ENCODE results near the gene TRIM25. TPM values are rescaled to one million over a fixed set of nuclear protein-coding genes. Genes with fewer than 3 reads are reported as not detected.
A peak's percentile ranks its signal among the peaks of the same experiment; 100 is the strongest.

TRIM25 gene
- total RNA-seq, 4 donors from 2014 or later = 17.4 to 80.0 (median 35.0) TPM

DNA sequence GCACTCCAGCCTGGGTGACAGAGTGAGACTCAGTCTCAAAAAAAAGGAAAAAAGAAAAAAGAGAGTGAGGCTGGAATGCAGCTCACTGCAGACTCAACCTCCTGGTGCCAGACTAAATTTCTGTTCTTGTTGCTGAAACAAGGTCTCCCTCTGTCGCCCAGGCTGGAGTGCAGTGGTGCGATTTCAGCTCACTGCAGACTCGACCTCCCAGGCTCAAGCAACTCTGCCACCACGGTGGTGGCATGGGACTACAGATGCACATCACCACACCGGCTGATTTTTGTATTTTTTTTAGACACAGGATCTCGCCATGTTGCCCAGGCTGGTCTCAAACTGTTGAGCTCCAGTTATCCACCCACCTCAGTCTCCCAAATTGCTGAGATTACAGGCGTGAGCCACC, 34.6 kb downstream of the TRIM25 start:
- Histone ChIP-seq H3K9me3 (no peaks in the 10 kb centered on the region), H3K4me3 (no peak overlapping the region), H3K27ac (no peak overlapping the region), H3K4me1 (no peaks in the 10 kb centered on the region), H3K36me3 (no peaks in the 10 kb centered on the region), H3K27me3 (no peaks in the 10 kb centered on the region)
- TF ChIP-seq POLR2A (IDR thresholded peaks at IDR 0.05) = no peak
- TF ChIP-seq, protein P1, sequence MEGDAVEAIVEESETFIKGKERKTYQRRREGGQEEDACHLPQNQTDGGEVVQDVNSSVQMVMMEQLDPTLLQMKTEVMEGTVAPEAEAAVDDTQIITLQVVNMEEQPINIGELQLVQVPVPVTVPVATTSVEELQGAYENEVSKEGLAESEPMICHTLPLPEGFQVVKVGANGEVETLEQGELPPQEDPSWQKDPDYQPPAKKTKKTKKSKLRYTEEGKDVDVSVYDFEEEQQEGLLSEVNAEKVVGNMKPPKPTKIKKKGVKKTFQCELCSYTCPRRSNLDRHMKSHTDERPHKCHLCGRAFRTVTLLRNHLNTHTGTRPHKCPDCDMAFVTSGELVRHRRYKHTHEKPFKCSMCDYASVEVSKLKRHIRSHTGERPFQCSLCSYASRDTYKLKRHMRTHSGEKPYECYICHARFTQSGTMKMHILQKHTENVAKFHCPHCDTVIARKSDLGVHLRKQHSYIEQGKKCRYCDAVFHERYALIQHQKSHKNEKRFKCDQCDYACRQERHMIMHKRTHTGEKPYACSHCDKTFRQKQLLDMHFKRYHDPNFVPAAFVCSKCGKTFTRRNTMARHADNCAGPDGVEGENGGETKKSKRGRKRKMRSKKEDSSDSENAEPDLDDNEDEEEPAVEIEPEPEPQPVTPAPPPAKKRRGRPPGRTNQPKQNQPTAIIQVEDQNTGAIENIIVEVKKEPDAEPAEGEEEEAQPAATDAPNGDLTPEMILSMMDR (IDR thresholded peaks at IDR 0.05) = no peak
- intact Hi-C loops (cut with DNase I; ENCODE audit: low total_unique reads) = no loop called here
- DNase-seq = no peak

DNA sequence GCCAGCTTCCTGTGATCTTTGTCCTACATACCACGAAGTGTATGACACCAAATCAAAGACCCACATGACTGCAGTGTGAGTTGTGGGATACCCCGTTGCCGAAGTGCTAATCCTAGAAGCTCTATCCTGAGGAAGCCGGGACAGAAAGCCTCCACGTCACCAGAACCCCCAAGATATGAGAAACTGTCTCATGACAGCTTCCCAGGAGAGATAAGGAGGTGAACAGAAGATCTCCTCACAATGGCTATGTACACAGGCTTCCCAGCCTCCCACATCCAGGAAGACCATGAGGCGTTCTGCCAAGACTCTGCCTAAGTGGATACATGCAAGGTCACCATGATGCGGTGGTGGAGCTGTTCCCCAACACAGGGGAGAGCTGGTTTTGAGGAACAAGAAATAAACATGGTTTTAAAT, 37.1 kb downstream of the TRIM25 start:
- Histone ChIP-seq H3K36me3 (no peaks in the 10 kb centered on the region), H3K27me3 (no peaks in the 10 kb centered on the region), H3K27ac (no peak overlapping the region), H3K4me1 (no peaks in the 10 kb centered on the region), H3K9me3 (no peaks in the 10 kb centered on the region), H3K4me3 (no peak overlapping the region)
- TF ChIP-seq POLR2A (IDR thresholded peaks at IDR 0.05) = no peak
- TF ChIP-seq, protein P1 (IDR thresholded peaks at IDR 0.05) = no peak
- DNase-seq = no peak
- intact Hi-C loops (cut with DNase I; ENCODE audit: low total_unique reads) = no loop called here

DNA sequence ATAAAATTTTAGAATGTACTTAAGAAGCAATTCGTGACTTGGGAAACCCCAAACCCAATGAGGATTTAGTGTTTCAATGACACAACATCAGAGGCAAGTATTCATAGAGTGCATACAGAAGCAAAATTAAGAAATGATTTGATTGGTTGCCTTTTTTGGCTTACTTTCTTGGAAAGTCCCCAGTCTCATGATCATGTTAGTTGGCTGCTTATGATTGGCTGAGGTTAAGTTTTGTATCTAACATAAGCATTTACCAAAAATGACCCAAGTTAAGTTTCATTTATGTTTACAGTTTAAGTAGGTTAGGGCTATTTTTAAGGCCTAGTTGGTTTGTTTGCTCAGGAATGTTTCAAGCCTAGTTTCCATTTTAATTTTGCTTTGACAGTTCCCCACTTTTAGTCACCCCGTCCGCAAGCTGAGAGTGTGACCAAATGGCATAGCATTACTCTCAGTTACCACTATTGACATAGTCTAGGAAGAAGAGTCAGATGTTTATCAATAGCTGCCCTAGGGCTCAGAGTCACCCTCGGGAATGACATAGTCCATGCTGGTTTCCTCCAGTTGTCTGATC, 43.7 kb downstream of the TRIM25 start:
- intact Hi-C loops (cut with DNase I; ENCODE audit: low total_unique reads) = no loop called here
- no peak for DNase-seq
- H3K27me3 ChIP-seq = no peaks in the 10 kb centered on the region
- no peak overlapping the region for H3K4me3 ChIP-seq
- H3K4me1 ChIP-seq = no peaks in the 10 kb centered on the region
- H3K36me3 ChIP-seq = no peaks in the 10 kb centered on the region
- no peak for TF ChIP-seq POLR2A (IDR thresholded peaks at IDR 0.05)
- H3K27ac ChIP-seq = no peak overlapping the region
- no peaks in the 10 kb centered on the region for H3K9me3 ChIP-seq

DNA sequence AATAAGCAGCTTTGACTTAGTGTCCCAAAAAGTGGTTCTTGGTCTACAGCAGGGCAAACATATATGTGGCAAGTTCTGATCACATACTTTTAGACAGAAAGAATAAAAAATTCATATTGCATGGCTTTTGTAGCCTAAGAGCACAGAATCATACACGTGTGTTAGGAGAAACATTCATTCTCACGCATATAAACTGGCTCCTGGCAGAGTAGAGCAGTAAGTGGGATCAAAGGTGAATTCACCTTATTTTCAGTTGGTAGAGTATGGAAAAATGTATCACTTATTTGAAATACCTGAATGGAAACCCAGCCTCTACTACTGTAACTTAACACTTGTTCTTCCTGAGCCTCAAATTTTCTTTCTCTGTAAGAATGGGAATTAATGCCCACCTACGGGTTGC, 45.1 kb downstream of the TRIM25 start:
- Histone ChIP-seq H3K4me3 (no peak overlapping the region), H3K36me3 (no peaks in the 10 kb centered on the region), H3K27me3 (no peaks in the 10 kb centered on the region), H3K9me3 (no peaks in the 10 kb centered on the region), H3K4me1 (no peaks in the 10 kb centered on the region), H3K27ac (peak overlapping the region in 1 of 2 donors; percentile 44)
- TF ChIP-seq, protein P1 (IDR thresholded peaks at IDR 0.05) = no peak
- TF ChIP-seq POLR2A (IDR thresholded peaks at IDR 0.05) = no peak
- intact Hi-C loops (cut with DNase I; ENCODE audit: low total_unique reads) = no loop called here
- no peak for DNase-seq

DNA sequence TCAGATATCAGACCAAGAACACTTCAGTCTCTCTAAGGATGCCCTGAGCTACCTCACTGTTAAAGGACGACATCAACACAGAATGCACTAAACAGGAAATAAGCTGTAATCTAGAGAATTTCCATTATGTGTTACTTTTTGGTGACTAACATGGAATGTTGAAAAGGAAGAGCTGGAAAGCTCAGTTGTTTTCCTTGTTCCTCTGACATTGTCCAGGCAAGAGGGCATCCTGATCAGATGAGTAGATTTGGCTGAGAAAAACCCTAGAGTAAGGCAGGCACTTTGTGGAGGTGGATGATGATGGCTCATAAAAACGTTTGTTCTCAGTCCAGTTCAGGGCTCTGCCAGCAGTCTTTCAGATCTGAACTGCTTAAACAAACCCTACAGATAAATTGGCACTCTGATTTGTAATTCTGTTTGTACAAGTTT, 45.9 kb downstream of the TRIM25 start:
- intact Hi-C loops (cut with DNase I; ENCODE audit: low total_unique reads) = no loop called here
- TF ChIP-seq, protein P1 (IDR thresholded peaks at IDR 0.05) = no peak
- no peak for TF ChIP-seq POLR2A (IDR thresholded peaks at IDR 0.05)
- Histone ChIP-seq H3K9me3 (no peaks in the 10 kb centered on the region), H3K27me3 (no peaks in the 10 kb centered on the region), H3K4me1 (no peaks in the 10 kb centered on the region), H3K4me3 (no peak overlapping the region), H3K36me3 (no peaks in the 10 kb centered on the region), H3K27ac (peak overlapping the region; percentile 31 to 44)
- DNase-seq = peak in 1 of 2 donors; percentile 37

DNA sequence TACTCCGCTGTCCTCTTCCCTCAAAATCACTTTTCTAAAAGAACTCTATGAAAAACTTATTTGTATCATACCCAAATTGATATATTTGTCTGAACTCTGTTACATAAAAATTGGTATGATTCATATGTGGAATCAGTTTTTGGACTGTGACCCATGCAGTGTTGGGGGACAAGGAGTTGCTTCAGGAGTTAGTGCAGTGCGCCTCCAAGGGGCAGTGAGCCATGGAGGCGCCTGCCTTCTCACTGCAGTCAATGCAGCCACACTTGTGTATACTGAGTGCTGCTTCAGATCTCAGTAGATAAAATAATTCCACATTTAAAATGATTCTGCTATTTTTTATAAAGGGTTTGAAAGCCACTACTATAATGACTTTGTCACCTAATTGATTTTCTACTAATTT, 47.4 kb downstream of the TRIM25 start:
- TF ChIP-seq, protein P1 (IDR thresholded peaks at IDR 0.05) = no peak
- Histone ChIP-seq H3K4me3 (no peak overlapping the region), H3K4me1 (no peaks in the 10 kb centered on the region), H3K27me3 (no peaks in the 10 kb centered on the region), H3K9me3 (no peaks in the 10 kb centered on the region), H3K36me3 (no peaks in the 10 kb centered on the region), H3K27ac (no peak overlapping the region)
- intact Hi-C loops (cut with DNase I; ENCODE audit: low total_unique reads) = no loop called here
- no peak for DNase-seq
